GM23338 (cell line): Measurements from ENCODE around the gene TMEM178B. TPM values are rescaled to one million over a fixed set of nuclear protein-coding genes. Genes with fewer than 3 reads are reported as not detected.

Experiments
- ATAC-seq: fragments of 200-7000 bp; cut with Tn5 transposase; 3 replicates; pipeline ENCODE4 v1.9.1; 2020
- DNase-seq: peaks from one replicate; pipeline ENCODE4 v3.0.0-alpha.2; 2015; ENCODE audit warnings: low spot score
- H2AFZ ChIP-seq: fragments of 200-600 bp; sonication (generic); 2 replicates; pipeline ENCODE4 v1.8.0; 2016; ENCODE audit warnings: antibody characterized with exemption, mild to moderate bottlenecking, moderate library complexity
- H3F3A ChIP-seq: fragments of 200-600 bp; sonication (generic); replicated peaks from 2 replicates; pipeline ENCODE4 v1.8.0; 2017; ENCODE audit warnings: antibody characterized with exemption, mixed run types, low read depth
- H3K27ac ChIP-seq: fragments of 200-600 bp; sonication (generic); 2 replicates; pipeline ENCODE4 v1.6.1; 2016; ENCODE audit warnings: low read depth
- H3K27me3 ChIP-seq: fragments of 200-600 bp; sonication (generic); 2 replicates; pipeline ENCODE4 v1.8.0; 2016; ENCODE audit warnings: mild to moderate bottlenecking, mixed run types, moderate library complexity; ENCODE audit not compliant: insufficient read depth
- H3K36me3 ChIP-seq: fragments of 200-600 bp; sonication (generic); 2 replicates; pipeline ENCODE4 v1.8.0; 2016; ENCODE audit warnings: mild to moderate bottlenecking; ENCODE audit not compliant: insufficient read depth
- H3K4me1 ChIP-seq: fragments of 200-600 bp; sonication (generic); 2 replicates; pipeline ENCODE4 v1.8.0; 2016; ENCODE audit warnings: mild to moderate bottlenecking, moderate library complexity; ENCODE audit not compliant: insufficient read depth
- H3K4me2 ChIP-seq: fragments of 200-600 bp; sonication (generic); 2 replicates; pipeline ENCODE4 v1.7.1; 2017; ENCODE audit warnings: mixed run types
- H3K4me3 ChIP-seq: fragments of 200-600 bp; sonication (generic); 2 replicates; pipeline ENCODE4 v1.6.1; 2016; ENCODE audit warnings: mixed run types
- H3K79me2 ChIP-seq: fragments of 200-600 bp; sonication (generic); replicated peaks from 2 replicates; pipeline ENCODE4 v1.8.0; 2017; ENCODE audit warnings: mild to moderate bottlenecking; ENCODE audit not compliant: insufficient read depth
- H3K9me2 ChIP-seq: fragments of 200-600 bp; sonication (generic); 2 replicates; pipeline ENCODE4 v1.8.0; 2017; ENCODE audit not compliant: insufficient read depth
- H4K20me1 ChIP-seq: fragments of 200-600 bp; sonication (generic); replicated peaks from 2 replicates; pipeline ENCODE4 v1.8.0; 2017; ENCODE audit warnings: mild to moderate bottlenecking; ENCODE audit not compliant: insufficient read depth
- H3K27ac Mint-ChIP-seq: 2 replicates; pipeline ENCODE4 v1.8.0; 2020; ENCODE audit warnings: inconsistent platforms, mild to moderate bottlenecking, moderate library complexity, mixed read lengths
- H3K27me3 Mint-ChIP-seq: 3 replicates; pipeline ENCODE4 v1.8.0; 2022; ENCODE audit warnings: low read depth, mild to moderate bottlenecking, moderate library complexity, mixed read lengths, inconsistent platforms; ENCODE audit not compliant: insufficient read depth, poor library complexity
- H3K36me3 Mint-ChIP-seq: 3 replicates; pipeline ENCODE4 v1.8.0; 2021; ENCODE audit warnings: low read depth, mild to moderate bottlenecking, inconsistent platforms, moderate library complexity, mixed read lengths
- H3K4me1 Mint-ChIP-seq: 3 replicates; pipeline ENCODE4 v1.8.0; 2020; ENCODE audit warnings: mild to moderate bottlenecking, inconsistent platforms, mixed read lengths
- H3K4me3 Mint-ChIP-seq: 3 replicates; pipeline ENCODE4 v1.8.0; 2021; ENCODE audit warnings: moderate library complexity, mild to moderate bottlenecking, inconsistent platforms, mixed read lengths
- H3K9me3 Mint-ChIP-seq: 3 replicates; pipeline ENCODE4 v1.8.0; 2020; ENCODE audit warnings: moderate library complexity, mild to moderate bottlenecking, inconsistent platforms, mixed read lengths
- EZH2 ChIP-seq: fragments of 200-600 bp; sonication (generic); IDR thresholded peaks from one replicate; pipeline ENCODE4 v1.8.0; 2017; ENCODE audit warnings: antibody characterized with exemption, mild to moderate bottlenecking, low read depth; ENCODE audit not compliant: unreplicated experiment
- NANOG ChIP-seq: IDR thresholded peaks from 2 replicates; pipeline ENCODE4 v1.6.1; 2016; ENCODE audit warnings: antibody characterized with exemption, borderline replicate concordance
- POLR2AphosphoS5 ChIP-seq: IDR thresholded peaks from 2 replicates; pipeline ENCODE4 v1.6.1; 2016; ENCODE audit warnings: antibody characterized with exemption, low read depth
- ZNF114 ChIP-seq: fragments of 250-450 bp; sonication (Bioruptor Pico); IDR thresholded peaks from 2 replicates; pipeline ENCODE4 v1.5.0; 2020; ENCODE audit warnings: mild to moderate bottlenecking, moderate library complexity
- ZNF331 ChIP-seq: fragments of 250-450 bp; sonication (Bioruptor Pico); IDR thresholded peaks from 2 replicates; pipeline ENCODE4 v1.5.0; 2020; ENCODE audit warnings: low read depth, mild to moderate bottlenecking, moderate library complexity
- polyA plus RNA-seq: library from polyadenylated mRNA; unstranded; fragments of >200 nt; fragmentation: Nextera tagmentation; extraction: Ambion mirVana; gene quantifications from 2 replicates; pipeline ENCODE4 v1.2.1, GENCODE V29; 2016
- total RNA-seq: library from RNA; depleted of rRNA; stranded (reverse); fragments of >200 nt; shearing (Covaris generic); gene quantifications from 2 replicates; pipeline ENCODE4 v1.2.3, GENCODE V29; 2014
- TF ChIP-seq, protein P1 (sequence below): IDR thresholded peaks from 2 replicates; pipeline ENCODE4 v1.6.1; 2016; ENCODE audit warnings: antibody characterized with exemption
- TF ChIP-seq, protein P2 (sequence below): fragments of 250-450 bp; sonication (Bioruptor Pico); IDR thresholded peaks from 2 replicates; pipeline ENCODE4 v1.5.0; 2020; ENCODE audit warnings: mild to moderate bottlenecking, moderate library complexity
- TF ChIP-seq, protein P3 (sequence below): IDR thresholded peaks from one replicate; pipeline ENCODE4 v1.6.1; 2018; ENCODE audit warnings: antibody characterized with exemption; ENCODE audit not compliant: unreplicated experiment

Gene TMEM178B
- total and polyA plus RNA-seq, 2 experiments from 2014 or later = 4.9 to 15.6 TPM

DNA sequence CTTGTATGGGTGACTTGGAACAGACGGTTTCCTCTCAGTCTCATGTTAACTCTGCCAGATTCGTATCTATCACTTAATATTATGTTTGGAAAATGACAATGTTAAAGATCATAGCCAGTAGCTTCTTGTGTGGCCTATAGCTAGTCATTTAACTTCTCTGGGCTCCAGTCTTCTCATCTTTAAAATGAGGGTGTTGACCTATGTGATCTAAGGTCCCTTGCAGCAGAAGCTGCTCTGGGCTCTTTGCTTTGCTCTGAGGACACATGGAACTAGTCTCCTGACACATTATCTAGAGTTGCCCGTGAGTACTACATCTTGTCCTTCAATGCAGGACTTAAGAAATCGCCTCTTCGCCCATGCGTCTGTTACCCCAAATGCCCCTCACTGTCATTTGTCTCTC is 93.1 kb downstream of the TMEM178B start:
- Histone ChIP-seq H3K4me1 (no peaks in the 10 kb centered on the region), H3K27me3 (no peaks in the 10 kb centered on the region), H2AFZ (no peak overlapping the region), H3F3A (no peaks in the 10 kb centered on the region), H3K27ac (no peak overlapping the region), H3K9me2 (0 out of 2 replicates have a peak, but pooled peaks cover 7% of the 10 kb centered on the region), H3K36me3 (no peaks in the 10 kb centered on the region), H4K20me1 (no peaks in the 10 kb centered on the region; the same call in 1 of the 2 replicates), H3K79me2 (peaks cover 13% of the 10 kb centered on the region; the same call in 1 of the 2 replicates), H3K4me2 (no peak overlapping the region), H3K4me3 (no peak overlapping the region)
- DNase-seq (no peak), ATAC-seq (no peak)
- Mint-ChIP-seq H3K4me3 (no peak overlapping the region), H3K27me3 (no peaks in the 10 kb centered on the region), H3K9me3 (no peaks in the 10 kb centered on the region; the same call in 2 of the 3 replicates), H3K4me1 (peaks cover 3% of the 10 kb centered on the region; the same call in 1 of the 3 replicates), H3K27ac (no peak overlapping the region), H3K36me3 (peaks cover 7% of the 10 kb centered on the region; the same call in 1 of the 3 replicates)
- no peak for TF ChIP-seq ZNF114 (CRISPR knock-in tag)
- TF ChIP-seq, protein P1, sequence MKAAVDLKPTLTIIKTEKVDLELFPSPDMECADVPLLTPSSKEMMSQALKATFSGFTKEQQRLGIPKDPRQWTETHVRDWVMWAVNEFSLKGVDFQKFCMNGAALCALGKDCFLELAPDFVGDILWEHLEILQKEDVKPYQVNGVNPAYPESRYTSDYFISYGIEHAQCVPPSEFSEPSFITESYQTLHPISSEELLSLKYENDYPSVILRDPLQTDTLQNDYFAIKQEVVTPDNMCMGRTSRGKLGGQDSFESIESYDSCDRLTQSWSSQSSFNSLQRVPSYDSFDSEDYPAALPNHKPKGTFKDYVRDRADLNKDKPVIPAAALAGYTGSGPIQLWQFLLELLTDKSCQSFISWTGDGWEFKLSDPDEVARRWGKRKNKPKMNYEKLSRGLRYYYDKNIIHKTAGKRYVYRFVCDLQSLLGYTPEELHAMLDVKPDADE = no peak
- no peak for TF ChIP-seq EZH2
- TF ChIP-seq, protein P2, sequence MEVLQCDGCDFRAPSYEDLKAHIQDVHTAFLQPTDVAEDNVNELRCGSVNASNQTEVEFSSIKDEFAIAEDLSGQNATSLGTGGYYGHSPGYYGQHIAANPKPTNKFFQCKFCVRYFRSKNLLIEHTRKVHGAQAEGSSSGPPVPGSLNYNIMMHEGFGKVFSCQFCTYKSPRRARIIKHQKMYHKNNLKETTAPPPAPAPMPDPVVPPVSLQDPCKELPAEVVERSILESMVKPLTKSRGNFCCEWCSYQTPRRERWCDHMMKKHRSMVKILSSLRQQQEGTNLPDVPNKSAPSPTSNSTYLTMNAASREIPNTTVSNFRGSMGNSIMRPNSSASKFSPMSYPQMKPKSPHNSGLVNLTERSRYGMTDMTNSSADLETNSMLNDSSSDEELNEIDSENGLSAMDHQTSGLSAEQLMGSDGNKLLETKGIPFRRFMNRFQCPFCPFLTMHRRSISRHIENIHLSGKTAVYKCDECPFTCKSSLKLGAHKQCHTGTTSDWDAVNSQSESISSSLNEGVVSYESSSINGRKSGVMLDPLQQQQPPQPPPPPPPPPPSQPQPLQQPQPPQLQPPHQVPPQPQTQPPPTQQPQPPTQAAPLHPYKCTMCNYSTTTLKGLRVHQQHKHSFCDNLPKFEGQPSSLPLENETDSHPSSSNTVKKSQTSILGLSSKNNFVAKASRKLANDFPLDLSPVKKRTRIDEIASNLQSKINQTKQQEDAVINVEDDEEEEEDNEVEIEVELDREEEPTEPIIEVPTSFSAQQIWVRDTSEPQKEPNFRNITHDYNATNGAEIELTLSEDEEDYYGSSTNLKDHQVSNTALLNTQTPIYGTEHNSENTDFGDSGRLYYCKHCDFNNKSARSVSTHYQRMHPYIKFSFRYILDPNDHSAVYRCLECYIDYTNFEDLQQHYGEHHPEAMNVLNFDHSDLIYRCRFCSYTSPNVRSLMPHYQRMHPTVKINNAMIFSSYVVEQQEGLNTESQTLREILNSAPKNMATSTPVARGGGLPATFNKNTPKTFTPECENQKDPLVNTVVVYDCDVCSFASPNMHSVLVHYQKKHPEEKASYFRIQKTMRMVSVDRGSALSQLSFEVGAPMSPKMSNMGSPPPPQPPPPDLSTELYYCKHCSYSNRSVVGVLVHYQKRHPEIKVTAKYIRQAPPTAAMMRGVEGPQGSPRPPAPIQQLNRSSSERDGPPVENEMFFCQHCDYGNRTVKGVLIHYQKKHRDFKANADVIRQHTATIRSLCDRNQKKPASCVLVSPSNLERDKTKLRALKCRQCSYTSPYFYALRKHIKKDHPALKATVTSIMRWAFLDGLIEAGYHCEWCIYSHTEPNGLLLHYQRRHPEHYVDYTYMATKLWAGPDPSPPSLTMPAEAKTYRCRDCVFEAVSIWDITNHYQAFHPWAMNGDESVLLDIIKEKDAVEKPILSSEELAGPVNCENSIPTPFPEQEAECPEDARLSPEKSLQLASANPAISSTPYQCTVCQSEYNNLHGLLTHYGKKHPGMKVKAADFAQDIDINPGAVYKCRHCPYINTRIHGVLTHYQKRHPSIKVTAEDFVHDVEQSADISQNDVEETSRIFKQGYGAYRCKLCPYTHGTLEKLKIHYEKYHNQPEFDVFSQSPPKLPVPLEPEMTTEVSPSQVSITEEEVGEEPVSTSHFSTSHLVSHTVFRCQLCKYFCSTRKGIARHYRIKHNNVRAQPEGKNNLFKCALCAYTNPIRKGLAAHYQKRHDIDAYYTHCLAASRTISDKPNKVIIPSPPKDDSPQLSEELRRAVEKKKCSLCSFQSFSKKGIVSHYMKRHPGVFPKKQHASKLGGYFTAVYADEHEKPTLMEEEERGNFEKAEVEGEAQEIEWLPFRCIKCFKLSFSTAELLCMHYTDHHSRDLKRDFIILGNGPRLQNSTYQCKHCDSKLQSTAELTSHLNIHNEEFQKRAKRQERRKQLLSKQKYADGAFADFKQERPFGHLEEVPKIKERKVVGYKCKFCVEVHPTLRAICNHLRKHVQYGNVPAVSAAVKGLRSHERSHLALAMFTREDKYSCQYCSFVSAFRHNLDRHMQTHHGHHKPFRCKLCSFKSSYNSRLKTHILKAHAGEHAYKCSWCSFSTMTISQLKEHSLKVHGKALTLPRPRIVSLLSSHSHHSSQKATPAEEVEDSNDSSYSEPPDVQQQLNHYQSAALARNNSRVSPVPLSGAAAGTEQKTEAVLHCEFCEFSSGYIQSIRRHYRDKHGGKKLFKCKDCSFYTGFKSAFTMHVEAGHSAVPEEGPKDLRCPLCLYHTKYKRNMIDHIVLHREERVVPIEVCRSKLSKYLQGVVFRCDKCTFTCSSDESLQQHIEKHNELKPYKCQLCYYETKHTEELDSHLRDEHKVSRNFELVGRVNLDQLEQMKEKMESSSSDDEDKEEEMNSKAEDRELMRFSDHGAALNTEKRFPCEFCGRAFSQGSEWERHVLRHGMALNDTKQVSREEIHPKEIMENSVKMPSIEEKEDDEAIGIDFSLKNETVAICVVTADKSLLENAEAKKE = no peak
- no peak for TF ChIP-seq POLR2AphosphoS5
- TF ChIP-seq, protein P3, sequence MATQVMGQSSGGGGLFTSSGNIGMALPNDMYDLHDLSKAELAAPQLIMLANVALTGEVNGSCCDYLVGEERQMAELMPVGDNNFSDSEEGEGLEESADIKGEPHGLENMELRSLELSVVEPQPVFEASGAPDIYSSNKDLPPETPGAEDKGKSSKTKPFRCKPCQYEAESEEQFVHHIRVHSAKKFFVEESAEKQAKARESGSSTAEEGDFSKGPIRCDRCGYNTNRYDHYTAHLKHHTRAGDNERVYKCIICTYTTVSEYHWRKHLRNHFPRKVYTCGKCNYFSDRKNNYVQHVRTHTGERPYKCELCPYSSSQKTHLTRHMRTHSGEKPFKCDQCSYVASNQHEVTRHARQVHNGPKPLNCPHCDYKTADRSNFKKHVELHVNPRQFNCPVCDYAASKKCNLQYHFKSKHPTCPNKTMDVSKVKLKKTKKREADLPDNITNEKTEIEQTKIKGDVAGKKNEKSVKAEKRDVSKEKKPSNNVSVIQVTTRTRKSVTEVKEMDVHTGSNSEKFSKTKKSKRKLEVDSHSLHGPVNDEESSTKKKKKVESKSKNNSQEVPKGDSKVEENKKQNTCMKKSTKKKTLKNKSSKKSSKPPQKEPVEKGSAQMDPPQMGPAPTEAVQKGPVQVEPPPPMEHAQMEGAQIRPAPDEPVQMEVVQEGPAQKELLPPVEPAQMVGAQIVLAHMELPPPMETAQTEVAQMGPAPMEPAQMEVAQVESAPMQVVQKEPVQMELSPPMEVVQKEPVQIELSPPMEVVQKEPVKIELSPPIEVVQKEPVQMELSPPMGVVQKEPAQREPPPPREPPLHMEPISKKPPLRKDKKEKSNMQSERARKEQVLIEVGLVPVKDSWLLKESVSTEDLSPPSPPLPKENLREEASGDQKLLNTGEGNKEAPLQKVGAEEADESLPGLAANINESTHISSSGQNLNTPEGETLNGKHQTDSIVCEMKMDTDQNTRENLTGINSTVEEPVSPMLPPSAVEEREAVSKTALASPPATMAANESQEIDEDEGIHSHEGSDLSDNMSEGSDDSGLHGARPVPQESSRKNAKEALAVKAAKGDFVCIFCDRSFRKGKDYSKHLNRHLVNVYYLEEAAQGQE = no peak
- no peak for TF ChIP-seq NANOG
- no peak for TF ChIP-seq ZNF331 (CRISPR knock-in tag)
